Measurements from ENCODE around the gene CCIN. TPM values are rescaled to one million over a fixed set of nuclear protein-coding genes. Genes with fewer than 3 reads are reported as not detected.

CCIN gene
- total and polyA plus RNA-seq, 9 of the 15 experiments (the other 6 are each of a cell fraction or from before 2014, with no cell fraction given) = not detected

DNA sequence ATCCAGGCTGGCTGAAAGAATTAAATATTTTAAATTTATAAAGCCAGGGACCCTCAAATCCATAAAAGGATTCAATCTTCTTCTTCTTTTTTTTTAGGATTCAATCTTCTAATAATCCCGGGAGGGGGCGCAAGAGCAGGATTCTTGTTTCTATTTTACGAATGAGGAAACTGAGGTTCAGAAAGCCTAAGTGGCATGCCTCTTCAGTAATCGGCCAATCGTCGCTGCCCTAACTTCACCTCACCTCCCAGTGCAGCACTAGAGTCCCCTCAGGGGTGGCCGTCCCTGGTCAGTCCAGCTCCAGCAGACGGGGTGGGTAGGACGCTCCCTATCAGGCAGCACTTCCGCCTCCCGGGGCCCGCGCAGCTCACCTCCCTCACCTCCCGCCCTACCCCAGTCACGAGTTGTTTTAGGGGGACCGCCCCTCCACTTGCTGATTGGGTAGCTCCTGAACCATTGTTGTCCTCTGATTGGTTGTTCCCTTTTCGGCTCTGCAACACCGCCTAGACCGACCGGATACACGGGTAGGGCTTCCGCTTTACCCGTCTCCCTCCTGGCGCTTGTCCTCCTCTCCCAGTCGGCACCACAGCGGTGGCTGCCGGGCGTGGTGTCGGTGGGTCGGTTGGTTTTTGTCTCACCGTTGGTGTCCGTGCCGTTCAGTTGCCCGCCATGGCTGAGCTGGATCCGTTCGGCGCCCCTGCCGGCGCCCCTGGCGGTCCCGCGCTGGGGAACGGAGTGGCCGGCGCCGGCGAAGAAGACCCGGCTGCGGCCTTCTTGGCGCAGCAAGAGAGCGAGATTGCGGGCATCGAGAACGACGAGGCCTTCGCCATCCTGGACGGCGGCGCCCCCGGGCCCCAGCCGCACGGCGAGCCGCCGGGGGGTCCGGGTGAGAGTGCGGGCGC lies 21.5 kb downstream of the CCIN start, which contains the start of gene CLTA (continued):
- TF ChIP-seq, protein P1, sequence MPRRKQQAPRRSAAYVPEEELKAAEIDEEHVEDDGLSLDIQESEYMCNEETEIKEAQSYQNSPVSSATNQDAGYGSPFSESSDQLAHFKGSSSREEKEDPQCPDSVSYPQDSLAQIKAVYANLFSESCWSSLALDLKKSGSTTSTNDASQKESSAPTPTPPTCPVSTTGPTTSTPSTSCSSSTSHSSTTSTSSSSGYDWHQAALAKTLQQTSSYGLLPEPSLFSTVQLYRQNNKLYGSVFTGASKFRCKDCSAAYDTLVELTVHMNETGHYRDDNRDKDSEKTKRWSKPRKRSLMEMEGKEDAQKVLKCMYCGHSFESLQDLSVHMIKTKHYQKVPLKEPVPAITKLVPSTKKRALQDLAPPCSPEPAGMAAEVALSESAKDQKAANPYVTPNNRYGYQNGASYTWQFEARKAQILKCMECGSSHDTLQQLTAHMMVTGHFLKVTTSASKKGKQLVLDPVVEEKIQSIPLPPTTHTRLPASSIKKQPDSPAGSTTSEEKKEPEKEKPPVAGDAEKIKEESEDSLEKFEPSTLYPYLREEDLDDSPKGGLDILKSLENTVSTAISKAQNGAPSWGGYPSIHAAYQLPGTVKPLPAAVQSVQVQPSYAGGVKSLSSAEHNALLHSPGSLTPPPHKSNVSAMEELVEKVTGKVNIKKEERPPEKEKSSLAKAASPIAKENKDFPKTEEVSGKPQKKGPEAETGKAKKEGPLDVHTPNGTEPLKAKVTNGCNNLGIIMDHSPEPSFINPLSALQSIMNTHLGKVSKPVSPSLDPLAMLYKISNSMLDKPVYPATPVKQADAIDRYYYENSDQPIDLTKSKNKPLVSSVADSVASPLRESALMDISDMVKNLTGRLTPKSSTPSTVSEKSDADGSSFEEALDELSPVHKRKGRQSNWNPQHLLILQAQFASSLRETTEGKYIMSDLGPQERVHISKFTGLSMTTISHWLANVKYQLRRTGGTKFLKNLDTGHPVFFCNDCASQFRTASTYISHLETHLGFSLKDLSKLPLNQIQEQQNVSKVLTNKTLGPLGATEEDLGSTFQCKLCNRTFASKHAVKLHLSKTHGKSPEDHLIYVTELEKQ (CRISPR knock-in tag; IDR thresholded peaks at IDR 0.05) = no peak
- TF ChIP-seq, protein P2, sequence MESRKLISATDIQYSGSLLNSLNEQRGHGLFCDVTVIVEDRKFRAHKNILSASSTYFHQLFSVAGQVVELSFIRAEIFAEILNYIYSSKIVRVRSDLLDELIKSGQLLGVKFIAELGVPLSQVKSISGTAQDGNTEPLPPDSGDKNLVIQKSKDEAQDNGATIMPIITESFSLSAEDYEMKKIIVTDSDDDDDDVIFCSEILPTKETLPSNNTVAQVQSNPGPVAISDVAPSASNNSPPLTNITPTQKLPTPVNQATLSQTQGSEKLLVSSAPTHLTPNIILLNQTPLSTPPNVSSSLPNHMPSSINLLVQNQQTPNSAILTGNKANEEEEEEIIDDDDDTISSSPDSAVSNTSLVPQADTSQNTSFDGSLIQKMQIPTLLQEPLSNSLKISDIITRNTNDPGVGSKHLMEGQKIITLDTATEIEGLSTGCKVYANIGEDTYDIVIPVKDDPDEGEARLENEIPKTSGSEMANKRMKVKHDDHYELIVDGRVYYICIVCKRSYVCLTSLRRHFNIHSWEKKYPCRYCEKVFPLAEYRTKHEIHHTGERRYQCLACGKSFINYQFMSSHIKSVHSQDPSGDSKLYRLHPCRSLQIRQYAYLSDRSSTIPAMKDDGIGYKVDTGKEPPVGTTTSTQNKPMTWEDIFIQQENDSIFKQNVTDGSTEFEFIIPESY (CRISPR knock-in tag; IDR thresholded peaks at IDR 0.05) = no peak
- TF ChIP-seq MIER1 (IDR thresholded peaks at IDR 0.05; ENCODE audit: low read depth) (no peak), ZNF239 (CRISPR knock-in tag; IDR thresholded peaks at IDR 0.05) (no peak), TAF9B (IDR thresholded peaks at IDR 0.05; ENCODE audit: partially characterized antibody) (peak; percentile 59), IFI16 (CRISPR knock-in tag; IDR thresholded peaks at IDR 0.05) (no peak), FOXA3 (CRISPR knock-in tag; conservative IDR thresholded peaks at IDR 0.05 in 1 of 2, IDR thresholded peaks at IDR 0.05 in 1 of 2) (no peak), EP300 (IDR thresholded peaks at IDR 0.05; ENCODE audit: low read length) (no peak), HNRNPL (IDR thresholded peaks at IDR 0.05; ENCODE audit: low read depth, low read length) (no peak), NFRKB (IDR thresholded peaks at IDR 0.05; ENCODE audit: low read depth) (peak; percentile 52; the same call in 1 of the 2 replicates), GABPB1 (CRISPR knock-in tag; IDR thresholded peaks at IDR 0.05) (peak; percentile 83; the same call in 1 of the 2 replicates), MEF2A (IDR thresholded peaks at IDR 0.05; ENCODE audit: control insufficient read depth, low read depth, low read length) (no peak), SUPT5H (IDR thresholded peaks at IDR 0.05) (peak; percentile 95), ZNF274 (IDR thresholded peaks at IDR 0.05; ENCODE audit: borderline replicate concordance, low read depth, low read length) (no peak), CBX1 (IDR thresholded peaks at IDR 0.05; ENCODE audit: low read depth) (peak; percentile 81; the same call in 1 of the 2 replicates), KAT2B (IDR thresholded peaks at IDR 0.05; ENCODE audit: low read depth, low read length) (no peak), ZNF507 (tag; conservative IDR thresholded peaks at IDR 0.05) (no peak), ZNF165 (CRISPR knock-in tag; IDR thresholded peaks at IDR 0.05; ENCODE audit: borderline replicate concordance) (no peak), PHF21A (IDR thresholded peaks at IDR 0.05; ENCODE audit: borderline replicate concordance, low read depth) (no peak), MBD2 (IDR thresholded peaks at IDR 0.05; ENCODE audit: borderline replicate concordance, low read depth) (peak; percentile 71)
- TF ChIP-seq, protein P3, sequence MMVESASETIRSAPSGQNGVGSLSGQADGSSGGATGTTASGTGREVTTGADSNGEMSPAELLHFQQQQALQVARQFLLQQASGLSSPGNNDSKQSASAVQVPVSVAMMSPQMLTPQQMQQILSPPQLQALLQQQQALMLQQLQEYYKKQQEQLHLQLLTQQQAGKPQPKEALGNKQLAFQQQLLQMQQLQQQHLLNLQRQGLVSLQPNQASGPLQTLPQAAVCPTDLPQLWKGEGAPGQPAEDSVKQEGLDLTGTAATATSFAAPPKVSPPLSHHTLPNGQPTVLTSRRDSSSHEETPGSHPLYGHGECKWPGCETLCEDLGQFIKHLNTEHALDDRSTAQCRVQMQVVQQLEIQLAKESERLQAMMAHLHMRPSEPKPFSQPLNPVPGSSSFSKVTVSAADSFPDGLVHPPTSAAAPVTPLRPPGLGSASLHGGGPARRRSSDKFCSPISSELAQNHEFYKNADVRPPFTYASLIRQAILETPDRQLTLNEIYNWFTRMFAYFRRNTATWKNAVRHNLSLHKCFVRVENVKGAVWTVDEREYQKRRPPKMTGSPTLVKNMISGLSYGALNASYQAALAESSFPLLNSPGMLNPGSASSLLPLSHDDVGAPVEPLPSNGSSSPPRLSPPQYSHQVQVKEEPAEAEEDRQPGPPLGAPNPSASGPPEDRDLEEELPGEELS (CRISPR knock-in tag; IDR thresholded peaks at IDR 0.05; ENCODE audit: borderline replicate concordance) = no peak; the same call in 1 of the 2 replicates

Measured in K562 (cell line).